ENCODE measurements around the gene HMGN3. TPM values are rescaled to one million over a fixed set of nuclear protein-coding genes. Genes with fewer than 3 reads are reported as not detected.

HMGN3 gene
- total and polyA plus RNA-seq, 2 donors (not counting 3 experiments of a cell fraction or from before 2014, with no cell fraction given) = 40.1 to 75.1 TPM

DNA sequence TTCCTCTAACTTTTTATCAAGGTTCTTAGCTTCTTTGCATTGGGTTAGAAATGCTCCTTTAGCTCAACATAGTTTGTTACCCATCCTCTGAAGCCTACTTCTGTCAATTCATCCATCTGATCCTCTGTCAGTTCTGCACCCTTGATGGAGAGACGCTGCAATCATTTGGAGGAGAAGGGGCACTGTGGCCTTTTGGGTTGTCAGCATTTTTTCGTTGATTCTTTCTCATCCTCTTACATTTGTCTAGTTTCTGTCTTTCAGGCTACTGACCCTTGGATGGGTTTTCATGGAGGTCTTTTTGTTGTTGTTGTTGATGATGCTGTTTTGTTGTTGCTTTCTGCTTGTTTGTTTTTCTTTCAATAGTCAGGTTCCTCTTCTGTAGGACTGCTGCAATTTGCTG, 26.3 kb upstream of the HMGN3 start:
- Histone ChIP-seq H4K20me1 (replicated peaks; ENCODE audit: control insufficient read depth, extremely low read depth, insufficient read depth, low read length) (no peaks in the 10 kb centered on the region), H3K27me3 (ENCODE audit: control insufficient read depth in 2 of 2, insufficient read depth in 2 of 2, low read length in 2 of 2) (no peaks in the 10 kb centered on the region), H3K27ac (ENCODE audit: insufficient read depth, low read depth, low read length) (no peak overlapping the region), H3K4me1 (ENCODE audit: control insufficient read depth, extremely low read depth, insufficient read depth, low read length) (no peaks in the 10 kb centered on the region), H3K36me3 (ENCODE audit: control insufficient read depth in 2 of 2, extremely low read depth in 1 of 2, insufficient read depth in 2 of 2, low read length in 2 of 2) (no peaks in the 10 kb centered on the region), H3K9me3 (replicated peaks; ENCODE audit: control insufficient read depth, insufficient read depth, low read length) (no peaks in the 10 kb centered on the region), H2AFZ (ENCODE audit: low read depth, low read length) (no peak overlapping the region), H3K4me2 (ENCODE audit: insufficient read depth, low read length) (no peak overlapping the region), H3K9me1 (replicated peaks; ENCODE audit: control insufficient read depth, extremely low read depth, insufficient read depth, low read length) (no peaks in the 10 kb centered on the region), H3K9ac (replicated peaks; ENCODE audit: extremely low read depth, insufficient read depth, low read length) (no peak overlapping the region), H3K4me3 (replicated peaks in 1 of 3; ENCODE audit: insufficient read depth in 1 of 3, low read depth in 1 of 3, low read length in 3 of 3) (no peak overlapping the region), H3K79me2 (ENCODE audit: control insufficient read depth, insufficient read depth, low read length) (no peaks in the 10 kb centered on the region)
- intact Hi-C loops (cut with micrococcal nuclease) = no loop called here
- TF ChIP-seq FOS (IDR thresholded peaks at IDR 0.05; ENCODE audit: borderline replicate concordance, insufficient read depth, low read length) (no peak), GATA2 (IDR thresholded peaks at IDR 0.05; ENCODE audit: insufficient read depth, insufficient read length, low read depth, low read length) (no peak), MYC (IDR thresholded peaks at IDR 0.05; ENCODE audit: low read depth, low read length) (no peak), POLR2AphosphoS5 (IDR thresholded peaks at IDR 0.05; ENCODE audit: insufficient read depth, low read depth, low read length) (no peak), POLR2A (IDR thresholded peaks at IDR 0.05; ENCODE audit: low read depth, low read length) (no peak), JUN (IDR thresholded peaks at IDR 0.05; ENCODE audit: borderline replicate concordance, insufficient read depth, insufficient read length, low read depth) (no peak), EZH2 (IDR thresholded peaks at IDR 0.05; ENCODE audit: borderline replicate concordance, low read depth, low read length, severe bottlenecking) (no peak)
- TF ChIP-seq, protein P1, sequence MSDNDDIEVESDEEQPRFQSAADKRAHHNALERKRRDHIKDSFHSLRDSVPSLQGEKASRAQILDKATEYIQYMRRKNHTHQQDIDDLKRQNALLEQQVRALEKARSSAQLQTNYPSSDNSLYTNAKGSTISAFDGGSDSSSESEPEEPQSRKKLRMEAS (IDR thresholded peaks at IDR 0.05; ENCODE audit: insufficient read depth, insufficient read length) = no peak
- TF ChIP-seq, protein P2, sequence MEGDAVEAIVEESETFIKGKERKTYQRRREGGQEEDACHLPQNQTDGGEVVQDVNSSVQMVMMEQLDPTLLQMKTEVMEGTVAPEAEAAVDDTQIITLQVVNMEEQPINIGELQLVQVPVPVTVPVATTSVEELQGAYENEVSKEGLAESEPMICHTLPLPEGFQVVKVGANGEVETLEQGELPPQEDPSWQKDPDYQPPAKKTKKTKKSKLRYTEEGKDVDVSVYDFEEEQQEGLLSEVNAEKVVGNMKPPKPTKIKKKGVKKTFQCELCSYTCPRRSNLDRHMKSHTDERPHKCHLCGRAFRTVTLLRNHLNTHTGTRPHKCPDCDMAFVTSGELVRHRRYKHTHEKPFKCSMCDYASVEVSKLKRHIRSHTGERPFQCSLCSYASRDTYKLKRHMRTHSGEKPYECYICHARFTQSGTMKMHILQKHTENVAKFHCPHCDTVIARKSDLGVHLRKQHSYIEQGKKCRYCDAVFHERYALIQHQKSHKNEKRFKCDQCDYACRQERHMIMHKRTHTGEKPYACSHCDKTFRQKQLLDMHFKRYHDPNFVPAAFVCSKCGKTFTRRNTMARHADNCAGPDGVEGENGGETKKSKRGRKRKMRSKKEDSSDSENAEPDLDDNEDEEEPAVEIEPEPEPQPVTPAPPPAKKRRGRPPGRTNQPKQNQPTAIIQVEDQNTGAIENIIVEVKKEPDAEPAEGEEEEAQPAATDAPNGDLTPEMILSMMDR (IDR thresholded peaks at IDR 0.05; ENCODE audit: extremely low read depth in 1 of 2, insufficient read depth in 1 of 2, low read depth in 1 of 2, low read length in 2 of 2) = no peak
- ChIA-PET CTCF (no interaction called here), POLR2A (no interaction called here)
- BruUV-seq (replicated peaks) = no TSS peak
- dilution Hi-C loops (cut with MboI; ENCODE audit: extremely low pct_ligation_motif_present, low sequenced_read_pairs) = no loop called here
- FAIRE-seq (no peak), DNase-seq (ENCODE audit: low read depth, low spot score) (no peak)
